GM18867 (cell line): ENCODE measurements around the gene ITGA8.
A peak's percentile ranks its signal among the peaks of the same experiment; 100 is the strongest.
"Not testable (repeated sequence)": the region's sequence is repeated elsewhere in the genome, so short reads cannot be mapped to it uniquely, and the experiment has no call there.

Source experiments
- ATAC-seq: cut with Tn5 transposase; IDR thresholded peaks from one replicate; pipeline ENCODE4 v1.9.1; 2021; ENCODE audit warnings: mild to moderate bottlenecking, moderate library complexity; ENCODE audit not compliant: unreplicated experiment

Gene ITGA8

DNA sequence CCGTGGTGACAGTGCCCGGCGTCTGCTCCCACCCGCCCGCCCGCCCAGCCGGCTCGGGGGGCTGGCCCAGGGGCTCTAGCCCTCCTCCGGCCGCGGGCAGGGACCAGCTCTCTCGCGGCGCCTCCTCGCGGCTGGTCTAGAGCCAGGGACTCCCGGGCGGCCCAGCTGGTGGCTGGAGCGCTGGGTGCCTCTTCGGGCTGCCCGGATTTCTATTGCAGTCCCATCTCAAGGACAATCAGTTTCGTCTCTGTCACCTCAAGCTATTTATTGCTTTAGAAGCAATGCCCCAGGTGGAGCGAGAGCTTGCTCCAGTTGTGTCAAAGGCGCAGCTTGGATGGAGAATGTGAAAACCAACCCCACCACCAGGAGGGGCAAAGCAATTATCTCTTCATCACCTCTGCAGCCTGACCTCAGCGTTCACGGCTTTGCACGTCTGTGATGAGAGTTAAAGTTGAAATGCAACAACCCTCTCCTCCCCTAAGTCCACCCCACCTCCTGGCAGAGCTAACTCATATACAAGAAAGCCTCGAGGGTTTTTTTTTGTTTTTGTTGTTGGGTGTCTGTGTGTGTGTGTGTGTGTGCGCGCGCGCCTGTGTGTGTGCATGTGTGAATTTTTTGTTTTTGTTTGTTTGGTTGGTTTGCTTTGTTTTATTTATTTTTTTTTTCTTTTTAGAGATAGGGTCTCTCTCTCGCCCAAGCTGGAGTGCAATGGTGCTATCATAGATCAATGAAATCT, at the start of gene ITGA8:
ITGA8 (minus strand) TSS at position 24 of the 736 bp plus-strand sequence. CDS start 151 bp downstream, outside the sequence.
- ATAC-seq = no peak

DNA sequence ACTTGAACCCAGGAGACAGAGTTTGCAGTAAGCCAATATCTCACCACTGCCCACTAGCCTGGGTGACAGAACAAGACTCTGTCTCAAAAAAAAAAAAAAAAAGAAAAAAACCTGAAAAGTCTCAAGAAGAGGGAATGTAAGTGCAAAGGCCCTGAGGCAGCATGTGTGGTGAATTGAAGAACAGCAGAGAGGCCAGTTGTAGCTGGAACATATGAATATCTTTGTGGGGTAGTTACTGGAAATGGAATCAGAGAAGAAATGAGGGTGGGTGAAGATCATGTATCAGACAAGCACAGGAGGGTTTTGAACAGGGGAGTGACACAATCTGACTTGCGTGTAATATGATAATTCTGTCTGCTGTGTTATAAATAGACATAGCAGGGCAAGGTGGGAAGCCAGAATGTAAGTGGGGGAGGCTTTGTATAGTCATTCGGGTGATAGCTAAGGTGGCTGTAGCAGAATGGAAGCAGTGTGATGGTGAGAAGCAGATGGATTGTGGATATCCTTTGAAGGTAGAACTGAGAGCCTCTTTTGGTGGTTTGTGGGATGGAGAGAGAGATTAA, 45.3 kb upstream of the ITGA8 start:
- no peak for ATAC-seq

DNA sequence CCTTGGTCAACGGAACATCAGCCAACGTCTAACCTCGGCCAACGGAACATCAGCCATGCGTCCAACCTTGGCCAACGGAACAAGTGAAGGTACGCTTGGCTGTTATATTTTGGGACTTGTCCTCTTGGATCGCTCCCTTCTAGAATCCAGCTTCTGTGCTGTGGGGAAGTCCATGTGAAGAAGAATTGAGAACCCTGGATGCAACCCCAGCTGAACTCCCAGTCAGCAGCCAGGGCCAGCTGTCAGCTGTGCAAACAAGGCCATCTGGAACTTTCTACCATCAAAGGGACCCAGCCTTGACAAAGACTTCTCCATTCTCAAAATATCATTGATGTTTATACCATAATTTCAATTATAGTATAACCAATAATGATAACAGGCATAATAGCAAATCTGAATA, 43.3 kb upstream of the ITGA8 start:
- no peak for ATAC-seq

DNA sequence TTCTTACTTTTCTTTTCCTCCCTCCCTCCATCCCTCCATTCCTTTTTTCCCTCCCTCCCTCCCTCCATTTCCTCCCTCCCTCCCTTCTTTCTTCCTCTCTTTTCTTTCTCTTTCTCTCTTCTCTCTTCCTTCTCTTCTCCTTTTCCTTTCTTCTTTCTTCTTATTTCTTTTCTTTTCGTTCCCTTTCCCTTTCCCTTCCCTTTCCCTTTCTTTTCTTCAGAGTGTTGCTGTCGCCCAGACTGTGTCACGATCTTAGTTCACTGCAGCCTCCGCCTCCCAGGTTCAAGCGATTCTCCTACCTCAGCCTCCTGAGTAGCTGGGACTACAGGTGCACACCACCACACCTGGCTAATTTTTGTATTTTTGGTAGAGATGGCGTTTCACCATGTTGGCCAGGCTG, 42.5 kb upstream of the ITGA8 start:
- not testable (repeated sequence) for ATAC-seq

DNA sequence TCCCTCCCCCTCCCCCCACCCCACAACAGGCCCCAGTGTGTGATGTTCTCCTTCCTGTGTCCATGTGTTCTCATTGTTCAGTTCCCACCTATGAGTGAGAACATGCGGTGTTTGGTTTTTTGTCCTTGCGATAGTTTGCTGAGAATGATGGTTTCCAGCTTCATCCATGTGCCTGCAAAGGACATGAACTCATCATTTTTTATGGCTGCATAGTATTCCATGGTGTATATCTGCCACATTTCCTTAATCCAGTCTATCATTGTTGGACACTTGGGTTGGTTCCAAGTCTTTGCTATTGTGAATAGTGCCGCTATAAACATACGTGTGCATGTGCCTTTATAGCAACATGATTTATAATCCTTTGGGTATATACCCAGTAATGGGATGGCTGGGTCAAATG, 41.5 kb upstream of the ITGA8 start:
- not testable (repeated sequence) for ATAC-seq

DNA sequence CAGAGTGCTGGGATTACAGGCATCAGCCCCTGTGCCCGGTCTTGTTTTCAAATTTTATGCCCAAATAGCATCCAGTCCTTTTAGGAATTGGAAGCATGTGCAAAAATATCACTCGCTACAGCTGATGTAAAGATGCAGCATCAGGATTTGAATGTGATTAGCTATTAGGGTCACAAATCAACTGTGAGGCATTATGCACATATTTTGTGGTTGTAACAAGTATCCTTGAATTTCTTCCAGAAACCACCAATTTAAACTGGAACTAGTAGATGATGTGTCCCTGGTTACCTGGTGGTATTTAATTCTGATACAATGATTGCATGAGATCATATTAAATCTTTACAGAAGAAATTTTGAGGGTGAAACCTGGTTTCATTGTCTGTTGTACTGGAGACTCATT, 41.0 kb upstream of the ITGA8 start:
- no peak for ATAC-seq

DNA sequence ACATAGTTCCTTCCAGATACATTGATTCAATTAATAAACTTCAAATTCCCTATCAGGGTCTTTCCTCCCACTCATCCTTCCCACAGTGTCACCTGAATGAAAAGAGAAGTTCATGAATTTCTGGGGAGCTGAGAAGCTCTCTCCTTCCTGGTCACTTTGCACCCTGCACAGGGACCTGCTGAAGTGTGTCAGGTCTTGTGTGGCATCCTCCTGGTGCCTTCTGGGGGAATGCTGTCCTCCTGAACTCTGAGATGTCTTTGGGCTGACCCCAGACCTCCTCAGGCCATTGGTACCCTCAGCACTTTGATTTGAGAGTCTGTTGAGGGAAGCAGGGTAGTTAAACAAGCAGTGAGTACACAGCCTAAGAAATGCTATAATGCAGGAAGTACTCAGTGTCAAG, 39.5 kb upstream of the ITGA8 start:
- ATAC-seq = no peak

DNA sequence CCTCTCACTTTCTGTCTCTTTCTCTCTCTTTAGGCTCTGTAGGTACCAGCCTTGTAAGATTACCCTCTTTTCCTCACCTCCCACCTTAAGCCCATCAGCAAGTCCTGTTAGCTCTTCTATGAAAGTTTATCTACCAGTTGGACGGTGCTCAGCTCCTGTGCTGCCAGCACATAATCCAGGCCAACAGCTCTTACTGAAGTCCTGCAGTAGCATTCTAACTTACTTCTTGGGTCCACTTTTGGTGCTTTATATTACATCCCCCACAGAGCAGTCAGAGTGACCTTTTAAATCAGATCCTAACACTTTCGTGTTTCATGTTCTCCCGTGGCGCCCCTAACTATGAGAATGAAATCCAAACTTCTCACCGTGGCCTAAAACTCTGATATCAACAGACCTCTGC, 38.9 kb upstream of the ITGA8 start:
- no peak for ATAC-seq

DNA sequence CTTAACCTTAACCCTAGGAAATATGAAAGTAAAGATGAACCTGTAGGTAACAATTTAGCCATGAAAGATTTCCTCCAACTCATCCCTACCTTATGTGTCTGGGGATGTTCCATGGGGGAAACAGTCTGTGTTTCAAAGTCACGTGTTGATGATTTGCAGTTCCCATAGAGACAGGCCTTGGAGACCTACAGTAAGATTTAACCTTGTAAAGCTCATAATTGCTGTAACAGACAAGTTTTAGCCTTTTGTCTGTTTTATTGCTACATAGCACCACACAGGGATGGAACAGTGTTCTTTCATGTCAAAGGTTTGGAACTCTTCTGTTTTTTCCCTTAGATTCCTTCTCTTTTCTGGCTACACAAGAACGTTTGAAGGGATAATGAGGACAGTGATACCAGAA, 35.2 kb upstream of the ITGA8 start:
- ATAC-seq = no peak

DNA sequence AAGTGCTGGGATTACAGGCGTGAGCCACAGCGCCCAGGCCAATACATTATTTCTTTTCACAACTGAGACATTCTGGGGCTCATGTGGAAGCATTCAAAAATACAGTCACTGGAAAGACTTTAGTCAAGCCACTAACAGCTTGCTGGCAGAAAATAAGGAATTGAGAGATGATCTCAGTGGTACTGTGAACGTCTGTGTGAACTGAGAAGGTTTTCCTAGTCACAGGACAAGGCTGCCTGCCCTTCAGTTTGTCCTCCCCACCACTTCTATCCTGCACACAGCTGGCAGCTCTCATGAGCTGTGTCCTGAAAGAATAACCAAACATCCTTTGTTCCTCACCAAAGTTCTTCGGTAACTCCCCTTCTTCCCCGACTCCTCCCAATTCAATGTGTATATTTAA, 31.3 kb upstream of the ITGA8 start:
- ATAC-seq = no peak

DNA sequence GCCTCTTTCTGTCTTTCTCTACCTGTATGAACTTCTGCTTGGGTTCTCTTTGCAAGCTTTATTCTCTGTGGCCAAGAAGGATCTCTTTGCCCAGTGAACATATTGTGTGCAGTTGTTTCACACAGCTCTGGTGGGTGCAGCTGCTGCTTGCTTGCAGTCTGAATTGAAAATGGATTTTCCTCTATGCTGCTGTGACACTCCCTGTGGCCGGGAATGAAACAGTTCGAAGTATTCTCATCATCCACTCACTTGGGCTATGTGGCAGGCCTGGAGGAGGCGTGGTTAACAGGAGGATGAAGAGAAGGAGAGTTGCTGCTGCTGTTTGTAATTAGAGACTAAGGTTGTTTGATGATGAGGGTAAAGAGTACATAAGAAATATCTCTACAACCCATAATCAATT, 28.4 kb upstream of the ITGA8 start:
- ATAC-seq = no peak

DNA sequence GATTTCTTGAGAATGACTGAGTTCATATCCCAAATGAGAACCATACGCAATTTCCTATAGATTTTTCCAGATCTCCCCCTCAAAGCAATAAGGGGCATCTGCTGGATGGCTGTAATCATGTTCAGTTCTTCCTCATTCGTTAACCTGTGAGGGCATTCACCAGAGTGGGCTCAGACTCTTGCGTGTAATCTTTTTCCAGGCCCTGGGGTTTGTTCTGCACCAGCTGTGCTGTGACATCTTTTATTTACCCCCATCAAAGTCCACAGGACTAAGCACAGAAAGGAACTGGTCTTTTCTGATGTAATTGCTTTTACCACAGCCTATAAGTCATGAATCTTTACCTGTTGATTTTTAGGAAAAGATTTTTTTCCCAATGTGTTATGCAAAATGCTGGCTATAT, 27.9 kb upstream of the ITGA8 start:
- ATAC-seq = no peak

DNA sequence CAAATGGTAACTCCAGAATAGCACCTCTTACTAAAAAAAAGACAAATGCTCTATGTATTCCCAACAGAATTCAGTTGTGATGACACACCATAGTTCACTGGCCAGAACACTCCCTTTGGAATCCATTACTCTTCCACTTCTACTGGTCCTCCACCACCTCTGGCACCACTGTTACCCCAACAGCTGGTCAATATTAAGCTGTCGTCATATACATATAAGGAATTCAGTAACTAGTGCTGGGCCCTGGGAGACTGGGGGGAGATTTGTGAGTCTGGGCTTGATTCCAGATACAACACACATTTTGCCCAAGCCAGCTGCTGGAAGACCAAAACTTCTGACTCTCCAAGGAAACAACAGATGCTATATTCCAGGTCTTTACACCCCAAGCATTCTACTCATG, 26.0 kb upstream of the ITGA8 start:
- ATAC-seq = no peak

DNA sequence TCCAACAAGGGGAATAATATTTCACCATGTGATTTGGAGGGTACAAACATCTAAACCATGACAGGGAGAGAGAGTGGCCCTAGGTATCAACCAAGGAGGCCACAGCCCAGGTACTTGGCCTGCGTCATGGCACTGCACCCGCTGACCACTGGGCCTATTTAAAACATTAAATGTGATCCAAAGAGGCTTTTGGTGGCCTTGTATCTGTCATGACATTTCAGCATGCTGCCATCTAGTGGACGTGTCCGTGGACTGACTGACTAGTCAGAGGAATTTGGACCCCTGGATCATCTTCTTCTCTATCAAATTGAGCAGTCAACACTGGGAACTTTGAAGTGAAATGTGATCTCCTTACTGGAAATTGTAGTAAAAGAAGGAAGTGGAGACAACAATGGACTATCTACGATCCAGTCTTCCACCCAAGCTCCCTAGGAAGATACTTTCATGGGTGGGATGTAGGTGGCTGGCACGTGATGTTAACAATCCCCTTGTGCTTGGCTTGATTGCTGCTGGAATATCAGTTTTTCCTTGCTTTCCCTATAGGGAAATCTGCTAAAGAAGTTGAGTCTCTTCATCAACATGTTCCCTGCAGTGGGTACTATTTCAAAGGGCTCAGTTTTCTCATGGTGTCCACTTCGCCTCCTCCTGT, 24.6 kb upstream of the ITGA8 start:
- peak; percentile 77 for ATAC-seq

DNA sequence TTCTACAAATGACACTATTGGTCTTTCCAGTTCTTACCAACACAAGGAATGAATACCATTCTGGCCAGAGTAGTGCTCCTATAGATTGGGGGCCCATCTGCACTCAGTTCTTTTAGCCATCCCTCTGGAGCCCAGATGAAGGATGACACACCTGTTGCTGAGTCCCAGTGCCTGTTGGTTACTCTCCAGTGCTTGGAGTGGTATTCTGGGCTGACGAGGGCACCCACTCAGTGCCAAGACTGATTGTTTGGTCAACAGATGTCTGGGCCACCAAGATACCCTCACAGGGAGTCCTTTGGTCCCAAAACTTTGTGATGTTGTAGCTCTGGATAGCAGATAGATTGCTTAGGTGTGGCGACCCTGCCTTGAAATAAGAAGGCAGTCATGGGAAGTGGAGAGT, 23.7 kb upstream of the ITGA8 start:
- ATAC-seq = no peak

DNA sequence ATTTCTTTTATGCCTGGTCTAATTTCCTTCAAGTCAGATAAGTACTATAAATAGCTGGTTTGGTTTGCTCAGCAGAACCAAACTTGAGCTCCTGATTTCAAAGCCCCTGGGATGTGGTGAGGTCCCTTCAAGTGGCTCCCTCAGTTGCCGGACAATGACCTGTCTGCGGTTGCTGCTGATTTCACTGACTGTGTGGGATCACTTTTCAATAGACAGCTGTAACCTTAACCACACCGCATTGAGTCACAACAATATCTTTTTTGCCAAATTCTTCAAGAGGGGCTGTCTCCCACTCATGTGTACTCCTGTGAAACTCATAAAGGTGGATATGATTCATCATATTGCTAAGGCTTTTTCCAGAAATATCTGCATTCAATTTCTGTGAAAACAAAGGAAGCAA, 23.1 kb upstream of the ITGA8 start:
- no peak for ATAC-seq

DNA sequence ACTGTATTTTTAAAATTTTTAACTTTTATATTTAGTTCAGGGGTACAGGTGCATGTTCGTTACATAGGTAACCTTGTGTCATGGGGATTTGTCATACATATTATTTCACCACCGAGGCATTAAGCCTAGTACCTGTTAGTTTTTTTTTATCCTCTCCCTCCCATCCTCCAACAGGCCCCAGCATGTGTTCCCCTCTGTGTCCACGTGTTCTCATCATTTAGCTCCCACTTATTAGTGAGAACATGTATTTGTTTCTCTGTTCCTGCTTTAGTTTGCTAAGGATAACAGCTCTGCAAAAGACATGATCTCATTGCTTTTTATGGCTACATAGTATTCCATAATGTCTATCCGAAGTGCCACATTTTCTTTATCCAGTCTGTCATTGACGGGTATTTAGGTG, 22.4 kb upstream of the ITGA8 start:
- ATAC-seq = no peak

DNA sequence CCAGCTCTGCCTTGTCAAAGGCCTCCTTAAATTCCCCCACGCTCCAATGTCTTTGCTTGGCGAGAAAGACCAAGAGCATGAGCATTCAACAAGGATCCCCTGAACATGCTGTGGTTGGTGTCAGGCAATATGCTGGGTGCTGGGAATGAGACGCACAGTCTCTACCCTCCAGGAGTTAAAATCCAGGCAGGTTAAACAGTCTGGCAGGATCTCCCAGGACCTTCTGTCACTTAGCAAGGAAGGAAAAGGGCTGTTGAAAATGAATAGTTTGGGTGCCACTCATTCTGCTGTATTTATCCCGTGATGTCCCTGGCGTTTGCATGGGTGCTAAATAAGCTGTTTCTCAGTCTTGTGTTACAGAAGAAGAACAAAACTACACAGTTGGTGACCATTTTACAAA, 21.9 kb upstream of the ITGA8 start:
- no peak for ATAC-seq

DNA sequence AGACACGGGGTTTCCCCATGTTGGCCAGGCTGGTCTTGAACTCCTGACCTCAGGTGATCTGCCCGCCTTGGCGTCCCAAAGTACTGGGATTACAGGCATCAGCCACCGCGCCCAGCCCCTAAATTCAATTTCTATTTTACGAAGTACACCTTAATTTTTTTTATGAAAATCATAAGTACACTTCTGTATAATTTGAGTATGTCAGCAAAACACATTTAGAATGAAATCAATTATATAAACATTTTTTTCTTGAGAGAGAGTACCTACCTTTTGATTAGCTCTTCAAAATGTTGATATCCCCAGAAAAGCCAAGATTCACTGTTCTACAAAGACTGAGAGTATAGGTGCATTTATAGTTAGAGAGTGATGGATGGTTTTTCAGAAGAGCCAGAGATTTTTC, 20.5 kb upstream of the ITGA8 start:
- ATAC-seq = no peak

DNA sequence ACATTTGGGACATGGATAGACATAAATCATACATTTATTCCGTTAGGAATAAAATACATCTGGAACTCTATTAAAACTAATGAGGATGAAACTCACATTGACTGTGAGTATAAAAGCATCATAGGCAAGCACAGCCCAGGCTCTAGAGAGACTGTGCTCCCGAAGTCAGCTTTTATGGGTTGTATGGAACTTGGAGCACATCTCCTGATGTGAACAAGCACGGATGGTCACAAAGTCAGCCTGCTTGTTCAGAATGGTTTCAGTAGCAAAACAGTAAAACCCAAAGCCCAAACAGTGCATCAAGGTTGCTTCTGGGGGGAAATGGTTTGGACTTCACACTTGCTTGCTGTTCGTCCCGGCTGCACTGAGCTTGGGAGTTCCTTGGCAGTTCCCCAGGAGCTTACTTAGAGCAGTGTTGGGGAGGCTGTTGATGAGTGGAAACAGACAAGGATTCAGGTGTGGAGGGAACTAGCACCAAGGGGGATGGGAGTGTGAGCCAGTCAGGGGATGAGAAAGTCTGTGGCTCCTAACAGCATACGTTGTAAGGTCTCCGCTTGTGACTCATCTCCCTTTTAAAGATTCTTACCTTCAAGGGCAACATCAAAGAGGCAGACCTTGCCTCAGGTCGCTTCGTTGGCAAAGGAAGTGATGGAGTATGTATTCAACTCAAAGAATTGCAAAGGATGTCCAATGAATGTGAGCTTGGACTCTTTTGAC, 19.7 kb upstream of the ITGA8 start:
- ATAC-seq = no peak

DNA sequence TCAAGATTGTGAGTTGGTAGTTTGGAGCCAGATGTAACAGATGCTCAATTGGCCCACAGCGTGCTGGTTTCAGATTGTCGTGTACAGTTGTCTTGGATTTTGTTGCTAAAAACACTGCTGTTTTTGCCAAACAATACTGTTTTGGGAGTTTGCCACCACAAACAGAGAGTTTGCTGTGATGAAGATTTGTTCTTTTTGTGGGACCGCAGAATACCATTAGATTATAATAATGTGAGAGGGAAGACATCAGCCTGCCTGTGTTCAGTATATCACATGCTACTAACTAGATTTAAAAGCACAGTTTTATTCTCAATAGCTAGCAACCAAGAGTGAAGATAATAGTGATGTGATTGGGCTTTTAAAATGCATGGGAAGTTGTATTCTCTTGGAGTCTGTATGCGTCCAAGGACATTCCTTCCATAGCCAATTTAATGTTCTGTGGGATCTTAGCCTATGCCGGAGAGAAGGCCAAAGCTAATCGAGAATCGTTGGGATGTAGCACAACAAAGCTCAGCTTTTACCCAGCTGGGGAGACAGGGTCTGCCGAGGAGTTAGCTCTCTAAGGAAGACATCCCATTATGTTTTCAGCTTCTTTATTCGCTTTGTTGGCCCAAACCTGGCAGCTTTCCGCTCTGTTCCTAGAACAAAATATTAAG, 18.7 kb upstream of the ITGA8 start:
- no peak for ATAC-seq
